ENCODE measurements around the gene CP.

DNA sequence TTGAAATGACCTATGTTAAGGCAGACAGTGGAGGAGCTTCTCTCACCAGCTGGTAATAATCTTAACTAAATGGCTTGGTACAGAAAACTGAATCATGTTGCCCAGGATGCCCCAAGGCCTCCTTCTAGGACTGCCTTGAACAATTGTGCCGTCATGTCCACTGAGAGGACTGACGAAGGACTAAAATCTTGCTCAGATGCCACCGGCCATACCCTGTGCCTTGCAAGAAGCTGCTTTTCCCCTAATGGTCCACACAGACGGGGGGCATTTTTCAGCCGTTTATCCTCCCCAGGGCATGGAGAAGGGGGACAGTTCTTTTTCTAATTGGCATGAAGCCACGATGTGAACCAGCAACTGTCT lies 1.8 kb upstream of the CP start:
- TF ChIP-seq, protein P1, sequence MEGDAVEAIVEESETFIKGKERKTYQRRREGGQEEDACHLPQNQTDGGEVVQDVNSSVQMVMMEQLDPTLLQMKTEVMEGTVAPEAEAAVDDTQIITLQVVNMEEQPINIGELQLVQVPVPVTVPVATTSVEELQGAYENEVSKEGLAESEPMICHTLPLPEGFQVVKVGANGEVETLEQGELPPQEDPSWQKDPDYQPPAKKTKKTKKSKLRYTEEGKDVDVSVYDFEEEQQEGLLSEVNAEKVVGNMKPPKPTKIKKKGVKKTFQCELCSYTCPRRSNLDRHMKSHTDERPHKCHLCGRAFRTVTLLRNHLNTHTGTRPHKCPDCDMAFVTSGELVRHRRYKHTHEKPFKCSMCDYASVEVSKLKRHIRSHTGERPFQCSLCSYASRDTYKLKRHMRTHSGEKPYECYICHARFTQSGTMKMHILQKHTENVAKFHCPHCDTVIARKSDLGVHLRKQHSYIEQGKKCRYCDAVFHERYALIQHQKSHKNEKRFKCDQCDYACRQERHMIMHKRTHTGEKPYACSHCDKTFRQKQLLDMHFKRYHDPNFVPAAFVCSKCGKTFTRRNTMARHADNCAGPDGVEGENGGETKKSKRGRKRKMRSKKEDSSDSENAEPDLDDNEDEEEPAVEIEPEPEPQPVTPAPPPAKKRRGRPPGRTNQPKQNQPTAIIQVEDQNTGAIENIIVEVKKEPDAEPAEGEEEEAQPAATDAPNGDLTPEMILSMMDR (IDR thresholded peaks at IDR 0.05): no peak
- TF ChIP-seq POLR2A (IDR thresholded peaks at IDR 0.05): no peak
